Ectodermal cell (in vitro differentiated cells): ENCODE data around the gene OVOL2.
"Not testable (repeated sequence)": the region's sequence is repeated elsewhere in the genome, so short reads cannot be mapped to it uniquely, and the experiment has no call there.

Experiments used
- H3K27ac ChIP-seq: 2 replicates; pipeline ENCODE4 v1.7.0; 2013; ENCODE audit warnings: mild to moderate bottlenecking, low read depth, low read length; ENCODE audit not compliant: insufficient read depth, poor library complexity, severe bottlenecking
- H3K27me3 ChIP-seq: 2 replicates; pipeline ENCODE4 v1.7.0; 2013; ENCODE audit warnings: mild to moderate bottlenecking, low read length; ENCODE audit not compliant: insufficient read depth, control insufficient read depth, poor library complexity, severe bottlenecking
- H3K36me3 ChIP-seq: one replicate; pipeline ENCODE4 v1.7.0; 2013; ENCODE audit warnings: low read length; ENCODE audit not compliant: control insufficient read depth, insufficient read depth
- H3K4me1 ChIP-seq: one replicate; pipeline ENCODE4 v1.7.0; 2013; ENCODE audit warnings: low read length; ENCODE audit not compliant: control insufficient read depth, insufficient read depth
- H3K4me3 ChIP-seq: 2 replicates; pipeline ENCODE4 v1.7.0; 2013; ENCODE audit warnings: low read depth, low read length, control low read depth; ENCODE audit not compliant: insufficient read depth
- H3K9me3 ChIP-seq: 2 replicates; pipeline ENCODE4 v1.7.0; 2013; ENCODE audit warnings: mild to moderate bottlenecking, low read length, moderate library complexity; ENCODE audit not compliant: control insufficient read depth
- WGBS, 2 experiments: methylation state at CpG; one replicate each; pipeline ENCODE4 v1.1.7; 2013; ENCODE audit warnings: missing lambda C conversion rate in 2 of 2; 5-methylcytosine and 5-hydroxymethylcytosine counted together

OVOL2 gene

DNA sequence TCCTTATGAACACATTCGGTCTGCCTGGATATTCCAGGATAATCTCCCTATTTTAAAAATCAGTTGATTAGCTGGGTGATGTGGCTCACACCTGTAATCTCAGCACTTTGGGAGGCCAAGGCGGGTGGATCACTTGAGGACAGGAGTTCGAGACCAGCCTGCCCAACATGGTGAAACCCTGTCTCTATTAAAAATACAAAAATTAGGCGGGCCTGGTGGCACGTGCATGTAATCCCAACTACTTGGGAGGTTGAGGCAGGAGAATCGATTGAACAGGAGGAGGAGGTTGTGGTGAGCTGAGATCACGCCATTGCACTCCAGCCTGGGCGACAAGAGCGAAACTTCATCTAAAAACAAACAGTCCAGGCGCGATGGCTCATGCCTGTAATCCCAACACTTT, 31.1 kb upstream of the OVOL2 start:
- not testable (repeated sequence) for H3K36me3 ChIP-seq, H3K27me3 ChIP-seq
- 89 to 91% methylated on average over 11 of the region's 11 CpGs for WGBS, 2 experiments

DNA sequence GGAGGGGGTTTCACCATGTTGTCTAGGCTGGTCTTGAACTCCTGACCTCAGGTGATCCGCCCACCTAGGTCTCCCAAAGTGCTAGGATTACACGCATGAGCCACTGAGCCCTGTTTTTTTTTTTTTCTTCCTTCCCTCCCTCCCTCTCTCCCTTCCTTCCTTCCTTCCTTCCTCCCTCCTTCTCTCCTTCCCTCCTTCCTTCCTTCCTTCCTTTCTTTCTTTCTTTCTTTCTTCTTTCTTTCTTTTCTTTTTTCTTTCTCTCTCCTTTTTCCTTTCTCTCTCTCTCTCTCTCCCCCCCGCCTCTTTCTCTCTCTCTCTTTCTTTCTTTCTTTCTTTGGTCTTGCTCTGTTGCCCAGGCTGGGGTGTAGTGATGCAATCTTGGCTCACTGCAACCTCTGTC, 30.6 kb upstream of the OVOL2 start:
- not testable (repeated sequence) for H3K4me1 ChIP-seq, H3K36me3 ChIP-seq, H3K27me3 ChIP-seq, H3K9me3 ChIP-seq, H3K4me3 ChIP-seq, H3K27ac ChIP-seq
- WGBS, 2 experiments: 89 to 95% methylated on average over 3 of the region's 3 CpGs

More for the DNA sequence above, 31.1 kb upstream of the OVOL2 start:
- H3K9me3 ChIP-seq, H3K27ac ChIP-seq, H3K4me3 ChIP-seq, H3K4me1 ChIP-seq: not testable (repeated sequence)

DNA sequence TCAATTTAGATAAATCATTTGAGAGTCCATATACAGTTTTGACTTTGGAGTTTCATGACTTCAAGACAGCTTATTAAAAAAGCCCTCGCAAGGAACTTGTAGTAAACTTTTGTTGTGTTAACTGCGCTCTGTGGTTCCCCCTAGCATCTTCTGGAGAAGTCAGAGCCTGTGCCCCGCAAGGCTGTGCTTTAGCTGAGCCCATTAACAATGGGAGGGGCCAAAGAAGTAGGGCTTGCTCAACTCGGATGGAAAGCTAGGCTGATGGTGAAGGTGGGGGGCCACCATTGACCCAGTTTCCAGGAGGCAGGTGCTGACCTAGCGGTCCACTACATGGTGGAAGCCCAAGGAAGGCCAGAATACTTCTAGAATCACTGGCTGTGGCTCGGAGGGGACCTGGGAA, 29.3 kb upstream of the OVOL2 start:
- no peak overlapping the region for H3K4me3 ChIP-seq
- no peaks in the 10 kb centered on the region for H3K27me3 ChIP-seq
- H3K36me3 ChIP-seq: no peaks in the 10 kb centered on the region
- no peak overlapping the region for H3K27ac ChIP-seq
- 61 to 66% methylated on average over 6 of the region's 6 CpGs for WGBS, 2 experiments
- H3K4me1 ChIP-seq: no peaks in the 10 kb centered on the region
- H3K9me3 ChIP-seq: no peaks in the 10 kb centered on the region

DNA sequence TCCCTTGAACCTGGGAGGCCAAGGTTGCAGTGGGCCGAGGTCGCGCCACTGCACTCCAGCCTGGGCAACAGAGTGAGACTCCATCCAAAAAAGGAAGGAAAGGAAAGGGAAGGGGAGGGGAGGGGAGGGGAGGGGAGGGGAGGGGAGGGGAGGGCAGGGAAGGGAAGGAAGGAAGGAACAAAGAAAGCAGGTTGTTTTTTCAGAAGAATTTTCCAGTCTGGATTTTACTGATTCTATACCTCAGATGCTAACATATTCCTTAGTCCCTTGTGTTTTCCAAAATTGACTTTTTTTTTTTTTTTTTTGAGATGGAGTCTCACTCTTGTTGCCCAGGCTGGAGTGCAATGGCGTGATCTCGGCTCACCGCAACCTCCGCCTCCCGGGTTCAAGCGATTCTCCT, 23.1 kb upstream of the OVOL2 start:
- H3K36me3 ChIP-seq, H3K4me1 ChIP-seq, H3K27me3 ChIP-seq, H3K4me3 ChIP-seq, H3K27ac ChIP-seq, H3K9me3 ChIP-seq: not testable (repeated sequence)
- 89 to 93% methylated on average over 9 of the region's 9 CpGs for WGBS, 2 experiments

DNA sequence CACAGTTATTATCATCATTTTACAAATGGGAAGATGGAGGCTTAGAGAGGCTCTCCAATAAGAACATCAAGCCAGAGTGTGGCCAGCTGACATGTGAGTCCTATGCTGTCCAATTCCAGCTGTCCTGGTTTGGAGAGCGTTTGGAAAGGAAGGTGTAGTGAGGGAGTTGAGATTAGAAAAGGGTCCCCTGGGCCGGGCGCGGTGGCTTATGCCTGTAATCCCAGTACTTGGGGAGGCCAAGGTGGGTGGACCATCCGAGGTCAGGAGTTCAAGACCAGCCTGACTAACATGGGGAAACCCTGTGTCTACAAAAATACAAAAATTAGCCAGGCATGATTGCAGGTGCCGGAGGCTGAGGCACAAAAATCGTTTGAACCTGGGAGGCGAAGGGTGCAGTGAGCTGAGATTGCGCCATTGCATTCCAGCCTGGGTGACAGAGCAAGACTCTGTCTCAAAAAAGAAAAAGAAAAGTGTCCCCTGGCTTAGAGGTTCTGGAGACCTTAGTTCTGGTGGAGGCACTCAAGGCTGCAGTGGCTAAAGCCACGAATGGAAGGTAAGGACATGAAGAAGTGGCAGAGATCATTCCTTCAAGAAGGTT, 22.1 kb upstream of the OVOL2 start:
- no peaks in the 10 kb centered on the region for H3K9me3 ChIP-seq
- H3K4me1 ChIP-seq: no peaks in the 10 kb centered on the region
- H3K4me3 ChIP-seq: no peak overlapping the region
- no peaks in the 10 kb centered on the region for H3K36me3 ChIP-seq
- H3K27me3 ChIP-seq: no peaks in the 10 kb centered on the region
- H3K27ac ChIP-seq: no peak overlapping the region
- WGBS, 2 experiments: 92 to 93% methylated on average over 10 of the region's 10 CpGs

DNA sequence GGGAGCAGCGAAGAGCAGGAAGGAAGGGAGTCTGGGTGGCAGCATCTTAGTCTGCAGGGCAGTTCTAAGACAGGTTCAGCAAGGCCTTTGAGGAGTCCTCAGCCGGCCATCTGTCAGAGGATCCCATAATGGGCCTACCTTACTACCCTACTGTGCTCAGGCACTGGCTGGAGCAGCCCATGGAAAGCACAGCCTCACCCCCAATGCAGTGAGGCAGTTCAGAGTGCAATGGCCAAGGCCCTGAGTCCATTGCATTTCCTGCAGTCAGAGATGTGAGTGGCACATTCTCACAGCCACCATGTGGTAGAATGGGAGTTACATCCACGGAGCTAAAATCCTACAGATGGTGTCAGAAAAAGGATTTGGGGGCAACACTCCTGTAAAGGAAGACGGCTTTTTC, 19.4 kb upstream of the OVOL2 start:
- no peaks in the 10 kb centered on the region for H3K9me3 ChIP-seq
- H3K27ac ChIP-seq: no peak overlapping the region
- no peaks in the 10 kb centered on the region for H3K36me3 ChIP-seq
- H3K27me3 ChIP-seq: no peaks in the 10 kb centered on the region
- WGBS, 2 experiments: 69 to 76% methylated on average over 4 of the region's 4 CpGs
- H3K4me1 ChIP-seq: no peaks in the 10 kb centered on the region
- no peak overlapping the region for H3K4me3 ChIP-seq

DNA sequence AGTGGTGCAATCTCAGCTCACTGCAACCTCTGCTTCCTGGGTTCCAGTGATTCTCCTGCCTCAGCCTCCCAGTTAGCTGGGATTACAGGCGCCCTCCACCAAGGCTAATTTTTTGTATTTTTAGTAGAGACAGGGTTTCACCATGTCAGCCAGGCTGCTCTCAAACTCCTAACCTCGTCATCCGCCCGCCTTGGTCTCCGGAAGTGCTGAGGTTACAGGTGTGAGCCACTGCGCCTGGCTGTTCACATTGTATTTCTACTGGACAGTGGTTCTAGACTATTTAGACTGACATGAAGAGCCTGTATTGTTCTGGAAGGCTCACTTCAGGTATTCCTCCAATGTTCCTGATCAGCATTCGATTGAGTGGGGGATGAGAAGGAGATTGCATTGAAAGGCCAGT, 14.8 kb upstream of the OVOL2 start:
- Histone ChIP-seq H3K27me3 (no peaks in the 10 kb centered on the region), H3K36me3 (no peaks in the 10 kb centered on the region), H3K9me3 (no peaks in the 10 kb centered on the region), H3K4me1 (no peaks in the 10 kb centered on the region), H3K4me3 (no peak overlapping the region), H3K27ac (no peak overlapping the region)
- WGBS, 2 experiments: 93 to 94% methylated on average over 7 of the region's 7 CpGs

DNA sequence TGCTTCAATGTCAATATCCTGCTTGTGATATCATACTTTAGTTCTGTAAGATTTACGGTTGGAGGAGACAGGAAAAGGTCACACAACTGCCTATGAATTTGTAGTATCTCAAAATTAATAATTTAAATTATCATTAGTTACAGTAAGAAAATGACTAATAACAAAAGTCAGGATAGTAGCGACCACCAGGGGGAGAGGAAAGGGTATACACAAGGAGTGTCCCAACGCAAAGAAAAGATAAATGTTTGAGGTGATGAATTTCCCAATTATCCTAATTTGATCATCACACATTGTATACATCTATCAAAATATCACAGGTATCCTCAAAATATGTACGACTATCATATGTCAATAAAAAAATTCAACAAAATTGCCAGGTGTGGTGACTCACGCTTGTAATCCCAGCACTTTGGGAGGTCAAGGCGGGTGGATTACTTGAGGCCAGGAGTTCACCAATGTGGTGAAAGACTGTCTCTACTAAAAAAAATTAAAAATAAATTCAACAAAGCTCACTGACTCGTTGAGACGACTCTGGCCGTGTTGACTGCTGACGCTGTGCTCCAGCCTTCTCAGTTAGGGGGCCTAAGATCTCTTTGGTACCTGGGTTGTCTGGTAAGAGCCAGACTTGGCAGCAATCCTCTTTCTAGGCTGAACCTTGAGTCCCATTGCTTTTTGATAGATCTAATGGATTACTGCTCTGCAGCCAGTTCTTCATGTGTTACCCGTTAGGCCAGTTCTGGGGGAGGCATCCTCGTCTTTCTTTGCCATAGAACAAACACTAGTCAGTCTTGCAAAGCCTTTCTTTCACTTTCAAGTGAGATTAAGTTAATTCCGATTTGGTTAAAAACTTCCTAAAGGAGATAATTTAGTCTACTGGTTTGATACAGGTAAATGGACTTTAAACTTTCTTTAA, 9.0 kb upstream of the OVOL2 start:
- Histone ChIP-seq H3K27me3 (peaks cover 16% of the 10 kb centered on the region), H3K36me3 (no peaks in the 10 kb centered on the region), H3K9me3 (no peaks in the 10 kb centered on the region), H3K4me3 (no peak overlapping the region), H3K27ac (no peak overlapping the region), H3K4me1 (no peaks in the 10 kb centered on the region)
- WGBS, 2 experiments: 88% methylated on average over 11 to 12 of the region's 13 CpGs

DNA sequence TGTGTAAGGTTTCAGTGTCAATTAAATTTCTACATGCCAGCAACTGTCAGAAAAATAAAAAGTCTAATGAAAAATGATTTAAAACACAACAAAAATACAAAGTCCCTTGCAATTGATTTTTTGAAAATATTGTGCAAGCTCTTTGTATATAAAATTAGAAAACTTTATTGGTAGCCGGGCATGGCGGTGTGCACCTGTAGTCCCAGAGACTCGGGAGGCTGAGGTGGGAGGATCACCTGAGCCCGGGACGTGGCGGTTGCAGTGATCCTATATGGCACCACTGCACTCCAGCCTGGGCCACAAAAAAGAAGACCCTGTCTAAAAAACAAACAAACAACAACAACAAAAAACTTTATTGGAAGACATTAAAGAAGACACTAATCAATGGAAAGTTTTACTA, 6.0 kb upstream of the OVOL2 start:
- H3K36me3 ChIP-seq: no peaks in the 10 kb centered on the region
- no peaks in the 10 kb centered on the region for H3K9me3 ChIP-seq
- H3K27me3 ChIP-seq: peaks cover 45% of the 10 kb centered on the region
- peaks cover 7% of the 10 kb centered on the region for H3K4me1 ChIP-seq
- no peak overlapping the region for H3K4me3 ChIP-seq
- WGBS, 2 experiments: 87 to 92% methylated on average over 6 of the region's 6 CpGs
- H3K27ac ChIP-seq: no peak overlapping the region

DNA sequence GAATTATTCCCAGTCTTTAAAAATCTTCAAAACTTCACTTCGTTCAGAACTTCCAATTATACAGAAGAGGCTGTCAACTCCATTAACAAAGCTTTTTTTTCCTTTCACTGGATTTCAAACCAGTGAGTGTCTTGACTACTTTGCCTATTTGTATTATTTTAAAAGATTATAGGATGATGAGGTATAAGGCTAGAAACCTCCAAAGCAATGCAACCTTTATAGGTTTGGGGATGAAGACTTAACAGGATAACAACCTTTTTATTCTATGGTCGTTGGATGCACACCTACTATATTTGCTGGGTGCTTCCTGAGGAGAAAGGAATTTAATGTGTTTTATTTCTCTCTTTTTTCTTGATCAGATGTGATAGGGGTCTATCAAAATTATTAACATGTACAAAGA, 1.9 kb upstream of the OVOL2 start:
- Histone ChIP-seq H3K4me1 (peaks cover 19% of the 10 kb centered on the region), H3K27me3 (peaks cover 86% of the 10 kb centered on the region), H3K9me3 (no peaks in the 10 kb centered on the region), H3K36me3 (no peaks in the 10 kb centered on the region), H3K27ac (no peak overlapping the region), H3K4me3 (peak overlapping the region; percentile 36)
- WGBS, 2 experiments: 39 to 50% methylated on average over 2 of the region's 2 CpGs
